ENCODE measurements around the gene SARDH. TPM values are rescaled to one million over a fixed set of nuclear protein-coding genes. Genes with fewer than 3 reads are reported as not detected.

The SARDH gene
- total and polyA plus RNA-seq, 2 of the 13 experiments (the other 11 are each of a cell fraction or from before 2014, with no cell fraction given): 11.6 to 34.9 TPM

GRCh38 chr9:133739408-133740280, 1.5 kb upstream of the SARDH start (continued):
- TF ChIP-seq IKZF5 (CRISPR knock-in tag; IDR thresholded peaks at IDR 0.05) (peak; percentile 90), ZNF816 (CRISPR knock-in tag; IDR thresholded peaks at IDR 0.05; ENCODE audit: borderline replicate concordance) (0 out of 2 replicates have a peak, but pooled peaks have one; percentile 60), NR2C2 (CRISPR knock-in tag; IDR thresholded peaks at IDR 0.05; ENCODE audit: borderline replicate concordance) (peak; percentile 80; the same call in 1 of the 2 replicates), SP4 (CRISPR knock-in tag; IDR thresholded peaks at IDR 0.05) (peak; percentile 70; the same call in 1 of the 2 replicates), ZNF138 (CRISPR knock-in tag; IDR thresholded peaks at IDR 0.05; ENCODE audit: low read depth) (no peak), PRPF4 (IDR thresholded peaks at IDR 0.05; ENCODE audit: low read depth, low read length, poor library complexity, severe bottlenecking) (peak; percentile 3), ZNF781 (CRISPR knock-in tag; IDR thresholded peaks at IDR 0.05; ENCODE audit: borderline replicate concordance, not compliant biosample characterization) (no peak), MTF1 (CRISPR knock-in tag; IDR thresholded peaks at IDR 0.05) (no peak), ZNF552 (CRISPR knock-in tag; IDR thresholded peaks at IDR 0.05; ENCODE audit: borderline replicate concordance) (peak; percentile 88), ZNF557 (CRISPR knock-in tag; IDR thresholded peaks at IDR 0.05) (no peak), TBP (CRISPR knock-in tag; IDR thresholded peaks at IDR 0.05) (no peak), KAT8 (CRISPR knock-in tag; IDR thresholded peaks at IDR 0.05) (peak; percentile 52), ZNF709 (CRISPR knock-in tag; IDR thresholded peaks at IDR 0.05) (no peak), TFDP1 (CRISPR knock-in tag; IDR thresholded peaks at IDR 0.05; ENCODE audit: borderline replicate concordance) (0 out of 2 replicates have a peak, but pooled peaks have one; percentile 50), CCDC6 (CRISPR knock-in tag; IDR thresholded peaks at IDR 0.05) (no peak), RFX3 (CRISPR knock-in tag; IDR thresholded peaks at IDR 0.05) (no peak), ATF3 (CRISPR knock-in tag; IDR thresholded peaks at IDR 0.05) (0 out of 2 replicates have a peak, but pooled peaks have one; percentile 11), TSC22D2 (CRISPR knock-in tag; IDR thresholded peaks at IDR 0.05; ENCODE audit: borderline replicate concordance) (peak; percentile 75; the same call in 1 of the 2 replicates), ZBTB39 (CRISPR knock-in tag; IDR thresholded peaks at IDR 0.05) (no peak), SNAPC5 (CRISPR knock-in tag; IDR thresholded peaks at IDR 0.05; ENCODE audit: borderline replicate concordance) (no peak), HOXD1 (CRISPR knock-in tag; IDR thresholded peaks at IDR 0.05) (no peak; the same call in 1 of the 2 replicates), ZNF570 (CRISPR knock-in tag; IDR thresholded peaks at IDR 0.05; ENCODE audit: borderline replicate concordance) (0 out of 2 replicates have a peak, but pooled peaks have one; percentile 46), MYNN (CRISPR knock-in tag; IDR thresholded peaks at IDR 0.05; ENCODE audit: low read depth) (no peak), SAFB2 (CRISPR knock-in tag; IDR thresholded peaks at IDR 0.05; ENCODE audit: borderline replicate concordance, low read depth) (no peak)
